GM19239 (cell line): Measurements from ENCODE around the gene GTPBP2.
"Not testable (repeated sequence)": the region's sequence is repeated elsewhere in the genome, so short reads cannot be mapped to it uniquely, and the experiment has no call there.

ENCODE experiments used
- DNase-seq: peaks from one replicate; pipeline ENCODE4 v3.0.0; 2011; ENCODE audit warnings: low spot score; ENCODE audit not compliant: insufficient read length
- FAIRE-seq: peaks from 2 replicates; lab custom pipeline; 2011; peaks lifted over from hg19 to GRCh38; lab: Jason Lieb, UNC

Gene GTPBP2

GRCh38 chr6:43625393-43625992, 3.6 kb downstream of the GTPBP2 start:
- DNase-seq, result no peak

DNA sequence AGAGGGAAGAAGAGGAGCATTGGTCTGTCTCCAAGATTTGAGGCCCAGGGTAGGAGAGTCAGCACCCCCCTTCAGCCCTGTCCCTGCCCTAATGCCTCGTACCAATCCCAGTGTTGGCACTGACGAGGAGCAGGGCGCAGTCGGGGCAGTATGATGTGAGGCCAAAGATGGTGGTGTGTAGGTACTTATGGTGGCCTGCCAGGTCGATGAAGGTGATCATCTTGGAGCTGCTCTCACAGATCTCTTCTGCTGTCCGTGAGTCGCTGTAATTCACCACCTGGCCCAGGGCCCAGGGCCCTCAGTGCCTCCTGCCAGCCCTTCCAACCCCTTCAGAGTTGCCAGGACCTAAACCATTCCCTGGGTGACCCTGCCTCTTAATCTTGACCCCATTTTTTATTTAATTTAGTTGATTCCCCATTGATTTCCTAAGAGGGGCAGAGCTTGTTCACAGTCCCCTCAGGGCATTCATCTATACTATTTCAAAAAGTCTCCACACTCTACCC, 4.2 kb downstream of the GTPBP2 start:
- DNase-seq, result no peak
- no peak for FAIRE-seq

More at GRCh38 chr6:43625393-43625992, 3.6 kb downstream of the GTPBP2 start:
- FAIRE-seq, result no peak

- FAIRE-seq, result no peak
Observed at GRCh38 chr6:43623880-43624785, 4.9 kb downstream of the GTPBP2 start.

GRCh38 chr6:43622541-43622940, 6.5 kb downstream of the GTPBP2 start:
- DNase-seq, result no peak
- no peak for FAIRE-seq

More at GRCh38 chr6:43623880-43624785, 4.9 kb downstream of the GTPBP2 start:
- no peak for DNase-seq

DNA sequence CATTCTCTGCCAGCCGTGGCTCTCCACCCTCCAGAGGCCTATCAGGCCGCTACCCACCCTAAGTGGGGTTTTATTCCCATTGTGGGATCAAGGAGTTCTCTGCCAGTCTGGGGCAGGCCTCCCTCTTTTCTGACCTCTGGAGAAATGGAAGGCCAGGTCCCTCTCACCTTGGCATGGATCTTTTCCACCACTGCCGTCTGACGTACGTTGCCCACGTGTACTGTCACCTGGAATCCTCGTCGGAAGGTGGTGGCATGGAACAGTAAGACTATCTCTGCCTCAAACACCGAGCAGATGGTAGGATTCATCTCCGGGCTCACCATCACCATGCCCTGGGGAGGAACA, 7.3 kb downstream of the GTPBP2 start:
- FAIRE-seq, result no peak
- DNase-seq, result no peak

DNA sequence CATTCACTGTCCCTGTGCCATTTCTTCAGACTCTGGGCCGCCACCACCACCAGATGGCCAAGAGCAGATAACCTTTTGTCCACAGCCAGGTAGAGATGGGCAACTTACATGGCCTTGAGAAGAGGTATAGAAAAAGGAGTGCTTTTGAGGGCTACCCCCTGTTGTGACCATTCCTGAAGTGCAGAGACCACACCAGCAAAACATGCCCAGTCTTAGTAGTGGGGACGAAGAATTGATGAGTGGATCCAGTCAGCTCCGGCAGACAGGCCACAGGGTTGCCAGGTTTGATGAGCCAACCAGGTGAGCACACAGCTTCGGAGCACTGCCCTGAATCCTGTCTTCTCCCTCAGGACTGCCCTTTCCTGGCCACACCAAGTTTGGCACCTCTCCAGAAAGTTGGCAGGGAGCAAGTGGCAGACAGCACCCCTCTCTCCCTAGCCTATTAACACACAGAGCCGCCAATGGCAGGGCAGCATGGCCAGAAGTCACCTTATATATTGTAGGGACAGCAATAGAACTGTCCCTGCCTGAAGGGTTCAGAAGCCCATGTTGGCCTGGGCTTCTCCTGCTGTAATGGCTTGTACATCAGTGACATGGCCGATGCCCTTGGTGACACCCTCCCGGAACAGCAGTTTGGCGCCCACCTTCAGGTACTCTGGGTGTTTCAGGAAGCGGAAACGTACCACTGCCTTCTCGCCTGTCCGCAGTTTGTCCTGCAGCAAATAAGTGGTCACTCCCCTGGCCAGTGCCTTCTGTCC, 7.8 kb downstream of the GTPBP2 start:
- no peak for DNase-seq
- no peak for FAIRE-seq

DNA sequence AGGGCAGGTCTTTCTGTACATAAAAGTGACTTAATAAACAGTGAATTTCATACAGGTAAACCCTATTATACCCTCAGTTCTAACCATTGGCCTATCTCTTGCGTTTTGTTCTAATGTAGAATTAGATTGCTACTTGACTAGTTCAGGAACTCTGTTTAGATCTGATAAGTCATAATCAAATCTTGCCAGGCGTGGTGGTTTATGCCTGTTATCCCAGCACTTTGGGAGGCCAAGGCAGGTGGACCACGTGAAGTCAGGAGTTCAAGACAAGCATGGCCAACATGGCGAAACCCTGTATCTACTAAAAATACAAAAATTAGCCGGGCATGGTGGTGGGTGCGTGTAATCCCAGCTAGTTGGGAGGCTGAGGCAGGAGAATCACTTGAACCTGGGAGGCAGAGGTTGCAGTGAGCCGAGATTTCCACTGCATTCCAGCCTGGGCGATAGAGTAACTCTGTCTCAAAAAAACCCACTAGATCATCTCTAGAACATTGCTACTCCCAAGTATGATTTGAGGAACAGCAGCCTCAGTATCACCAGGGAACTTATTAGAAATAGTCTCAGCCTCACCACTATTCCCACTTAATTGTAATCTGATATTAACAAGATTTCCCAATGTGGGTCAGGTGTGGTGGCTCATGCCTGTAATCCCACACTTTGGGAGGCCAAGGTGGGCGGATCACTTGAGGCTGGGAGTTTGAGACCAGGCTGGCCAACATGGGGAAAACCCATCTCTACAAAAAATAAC, 12.2 kb downstream of the GTPBP2 start:
- DNase-seq (no peak), FAIRE-seq (no peak)

DNA sequence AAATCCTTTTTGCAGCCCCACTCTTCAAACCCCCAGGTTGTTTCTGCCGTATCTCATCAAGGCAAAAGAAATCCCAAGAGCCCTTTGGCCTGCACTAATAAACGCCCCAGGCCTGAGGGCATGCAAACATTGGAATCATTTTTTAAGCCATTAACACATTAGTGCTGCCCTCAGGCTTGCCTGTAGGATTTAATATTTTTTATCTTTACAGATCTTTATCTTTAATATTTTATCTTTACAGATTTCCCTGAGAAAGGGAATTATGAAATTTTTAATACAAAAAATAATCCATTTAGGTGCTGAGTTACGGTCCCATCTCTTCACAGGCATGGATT, 14.7 kb downstream of the GTPBP2 start:
- FAIRE-seq (no peak), DNase-seq (no peak)

GRCh38 chr6:43613721-43614395, 15.2 kb downstream of the GTPBP2 start:
- DNase-seq, result no peak
- no peak for FAIRE-seq

GRCh38 chr6:43610431-43610830, 18.6 kb downstream of the GTPBP2 start:
- FAIRE-seq, result no peak
- no peak for DNase-seq

GRCh38 chr6:43609402-43609801, 19.7 kb downstream of the GTPBP2 start:
- DNase-seq, result no peak
- no peak for FAIRE-seq

- FAIRE-seq, result no peak
- DNase-seq, result no peak
Observed at GRCh38 chr6:43608807-43609206, 20.3 kb downstream of the GTPBP2 start.

DNA sequence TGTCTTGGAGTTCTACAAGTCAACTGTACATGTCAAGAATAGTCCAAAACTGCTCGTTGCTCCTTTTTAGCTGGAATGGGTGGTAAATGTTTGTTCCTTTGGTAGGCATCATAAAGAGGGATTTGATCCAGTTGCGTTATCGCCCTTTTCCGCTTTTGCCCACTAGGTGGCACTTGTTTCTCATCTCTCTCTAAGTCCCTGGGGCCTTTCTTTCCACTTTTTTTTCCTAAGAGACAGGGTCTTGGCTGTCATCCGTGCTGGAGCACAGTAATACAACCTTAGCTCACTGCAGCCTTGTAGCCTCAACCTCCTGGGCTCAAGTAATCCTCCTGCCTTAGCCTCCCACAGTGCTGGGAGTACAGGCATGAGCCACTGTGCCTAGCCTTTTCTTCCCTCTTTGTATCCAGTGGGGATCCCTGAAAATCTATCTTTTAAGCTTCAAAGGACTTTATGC, 20.7 kb downstream of the GTPBP2 start:
- DNase-seq (no peak), FAIRE-seq (peak; percentile 80)

DNA sequence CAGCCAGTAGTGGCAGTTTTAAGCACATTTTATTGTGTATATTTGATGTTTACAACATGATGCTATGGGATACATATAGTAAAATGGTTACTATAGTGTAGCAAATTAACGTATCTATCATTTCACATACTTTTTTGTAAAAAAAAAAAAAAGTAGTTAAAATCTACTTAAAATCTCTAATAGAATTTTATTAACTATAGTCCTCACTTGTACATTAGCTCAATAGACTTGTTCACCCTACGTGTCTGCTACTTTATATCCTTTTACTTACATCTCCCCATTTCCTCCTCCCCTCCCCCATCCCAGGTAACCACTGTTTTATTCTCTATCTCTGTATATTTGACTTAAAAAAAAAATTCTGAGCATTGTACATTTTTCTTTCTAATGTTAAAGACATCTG, 23.0 kb downstream of the GTPBP2 start:
- no peak for DNase-seq

DNA sequence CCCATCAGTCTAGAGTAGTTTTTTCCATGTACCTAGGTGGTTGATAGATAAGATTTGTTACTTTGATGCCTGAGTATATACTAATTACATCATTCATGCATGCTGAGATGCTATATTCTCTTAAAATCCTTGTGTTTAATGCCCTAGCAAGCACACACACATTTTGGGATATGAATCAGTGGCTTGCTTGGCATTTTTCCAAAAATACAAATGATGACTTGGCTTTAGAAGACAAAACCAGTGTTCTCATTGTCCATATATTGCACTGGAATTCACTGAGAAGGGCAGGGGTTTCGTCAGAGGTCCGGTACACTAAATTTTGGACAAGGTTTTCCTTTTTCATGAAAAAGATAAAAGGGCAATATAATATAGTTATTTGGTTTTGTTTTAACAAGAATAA, 24.9 kb downstream of the GTPBP2 start:
- DNase-seq (no peak), FAIRE-seq (no peak)

More for the DNA sequence above, 23.0 kb downstream of the GTPBP2 start:
- FAIRE-seq, result no peak

- FAIRE-seq (no peak), DNase-seq (no peak)
Observed at GRCh38 chr6:43600595-43600994, 28.5 kb downstream of the GTPBP2 start.

DNA sequence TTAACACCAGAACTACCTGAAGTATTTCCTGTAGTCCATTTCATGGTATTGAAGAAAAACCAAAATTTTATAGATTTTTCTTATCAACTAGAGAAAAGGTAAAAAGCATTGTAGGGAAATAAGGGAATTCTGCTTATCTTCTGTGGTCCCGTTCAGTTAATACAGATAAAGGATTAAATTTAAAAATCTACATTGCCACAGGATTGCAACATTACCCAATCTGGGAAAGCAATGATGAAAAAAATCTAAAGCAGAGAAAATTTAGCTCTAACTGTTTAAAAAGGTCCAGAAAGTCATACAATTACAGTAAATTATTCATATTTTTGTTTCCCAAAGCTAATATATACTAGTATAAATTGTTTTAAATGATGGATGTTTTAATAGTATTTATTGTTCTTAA, 35.1 kb downstream of the GTPBP2 start:
- FAIRE-seq, result no peak

DNA sequence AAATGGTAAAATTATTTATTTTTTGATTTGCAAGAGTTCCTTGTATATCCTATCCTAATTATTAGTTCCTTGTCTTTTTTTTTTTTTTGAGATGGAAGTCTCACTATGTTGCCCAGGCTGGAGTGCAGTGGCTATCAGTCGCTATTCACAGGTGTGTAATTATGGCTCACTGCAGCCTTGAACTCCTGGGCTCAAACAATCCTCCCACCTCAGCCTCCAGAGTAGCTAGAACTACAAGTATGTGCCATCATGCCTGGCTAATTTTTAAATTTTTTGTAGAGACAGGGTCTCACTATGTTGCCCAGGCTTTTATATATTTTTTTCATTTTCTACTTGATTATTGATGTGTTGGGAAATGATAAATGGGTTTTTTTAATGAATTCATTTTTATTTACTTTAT, 39.5 kb downstream of the GTPBP2 start:
- not testable (repeated sequence) for DNase-seq, FAIRE-seq

More for the DNA sequence above, 35.1 kb downstream of the GTPBP2 start:
- DNase-seq, result no peak

GRCh38 chr6:43588194-43588593, 40.9 kb downstream of the GTPBP2 start:
- DNase-seq (no peak), FAIRE-seq (no peak)
